ENCODE results near the gene G6PC3.
"Not testable (repeated sequence)": the region's sequence is repeated elsewhere in the genome, so short reads cannot be mapped to it uniquely, and the experiment has no call there.

Gene G6PC3

DNA sequence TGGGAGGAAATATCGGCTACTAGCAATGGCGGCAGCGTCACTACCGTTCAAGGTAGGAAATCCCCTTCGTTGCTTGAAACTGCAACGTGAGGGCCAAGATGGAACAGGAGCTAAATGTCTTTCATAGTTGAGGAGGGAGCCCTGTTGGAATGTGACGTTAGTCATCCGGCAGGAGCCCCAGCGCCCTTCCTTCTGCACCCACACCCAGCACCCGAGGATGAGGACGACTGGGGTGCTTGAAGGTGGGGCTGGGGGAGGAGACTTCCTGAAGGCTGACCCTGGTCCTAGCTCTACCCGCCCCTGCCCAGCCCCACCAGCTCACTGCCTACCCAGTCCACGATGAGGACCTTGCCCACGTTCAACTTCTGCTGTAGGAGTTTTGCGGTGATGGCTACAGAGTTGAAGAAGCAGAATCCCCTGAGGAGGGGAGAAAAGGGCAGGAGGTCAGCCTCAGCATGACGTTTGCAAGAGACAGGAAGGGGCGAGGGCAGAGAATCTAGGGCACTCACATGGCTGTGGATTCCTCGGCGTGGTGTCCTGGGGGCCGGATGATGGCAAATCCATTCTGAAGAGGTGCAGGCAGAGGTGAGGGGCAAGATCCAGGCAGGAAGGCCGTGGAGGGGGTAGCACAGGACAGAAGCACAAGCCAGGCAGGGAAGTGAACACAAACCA is 11.9 kb downstream of the G6PC3 start:
- no peak for DNase-seq (ENCODE audit: low read depth in 3 of 3, low spot score in 1 of 3)

DNA sequence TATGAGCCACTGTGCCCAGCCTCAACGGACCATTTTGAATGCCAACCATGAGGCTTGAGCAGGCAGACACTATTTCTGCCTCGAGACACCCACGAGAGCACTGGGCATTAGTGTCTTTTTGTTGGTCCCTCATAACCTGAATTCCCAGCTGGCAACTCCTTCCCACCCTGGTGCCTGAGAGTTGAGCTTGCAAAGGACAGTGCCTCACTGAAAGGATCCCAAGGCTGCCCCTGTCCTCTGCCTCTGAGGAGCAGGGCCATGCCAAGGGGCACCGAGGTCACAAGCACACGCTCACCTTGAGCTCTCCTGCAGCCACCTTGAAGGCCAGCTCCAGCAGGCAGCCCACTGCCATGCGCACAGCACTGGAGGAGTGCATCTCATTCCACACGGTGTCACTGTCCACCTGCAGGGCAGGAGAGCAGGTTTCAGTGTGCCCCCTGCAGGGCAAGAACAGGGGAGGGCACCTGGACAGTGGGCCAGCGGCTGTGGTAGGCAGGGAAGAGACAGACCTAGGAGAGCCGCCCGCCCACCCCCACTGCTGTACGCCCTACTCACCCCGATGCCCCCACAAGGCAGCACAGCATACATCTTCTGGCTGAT is 12.8 kb downstream of the G6PC3 start:
- DNase-seq (ENCODE audit: low read depth in 3 of 3, low spot score in 1 of 3): no peak

DNA sequence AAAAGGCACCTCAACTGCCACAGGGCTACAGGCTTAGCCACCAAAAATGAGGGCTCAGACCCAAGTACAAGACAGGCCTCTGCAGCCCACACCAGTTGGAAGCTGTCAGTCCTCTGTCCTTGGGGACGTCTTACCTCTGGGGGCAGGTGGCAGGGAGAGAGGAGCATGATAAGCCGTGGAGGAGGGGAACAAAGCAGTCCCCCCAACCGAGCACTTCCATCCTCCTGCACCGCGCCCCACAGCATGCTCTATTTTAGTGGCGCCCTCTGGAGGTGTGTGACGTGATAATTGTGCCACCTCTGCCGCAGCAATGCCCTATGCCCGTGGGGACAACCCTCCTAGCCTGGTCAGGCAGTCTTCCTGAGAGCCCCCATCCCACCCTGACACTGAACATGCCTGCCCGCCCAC is 13.6 kb downstream of the G6PC3 start:
- peak in 1 of 3 donors; percentile 18 for DNase-seq (ENCODE audit: low read depth in 3 of 3, low spot score in 1 of 3)

DNA sequence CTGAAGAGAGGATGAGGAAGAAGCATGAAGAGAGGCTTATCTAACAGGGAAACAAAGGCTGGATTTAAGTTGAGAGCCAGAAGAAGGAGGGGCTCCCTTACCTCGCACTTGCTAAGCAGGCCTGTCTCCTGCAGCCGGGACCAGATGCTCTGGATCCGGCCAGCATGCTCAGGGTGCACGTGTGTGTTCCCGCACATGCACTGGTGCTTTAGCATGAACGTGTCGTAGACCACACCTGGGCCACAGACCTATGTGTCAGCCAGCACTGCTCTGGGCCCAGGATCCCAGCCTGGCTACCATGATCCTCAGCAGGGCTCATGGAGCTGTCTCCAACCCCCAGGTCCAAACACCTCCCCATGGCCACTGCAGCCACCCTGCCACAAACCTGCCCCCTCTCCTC is 14.4 kb downstream of the G6PC3 start:
- DNase-seq (ENCODE audit: low read depth in 3 of 3, low spot score in 1 of 3): no peak

DNA sequence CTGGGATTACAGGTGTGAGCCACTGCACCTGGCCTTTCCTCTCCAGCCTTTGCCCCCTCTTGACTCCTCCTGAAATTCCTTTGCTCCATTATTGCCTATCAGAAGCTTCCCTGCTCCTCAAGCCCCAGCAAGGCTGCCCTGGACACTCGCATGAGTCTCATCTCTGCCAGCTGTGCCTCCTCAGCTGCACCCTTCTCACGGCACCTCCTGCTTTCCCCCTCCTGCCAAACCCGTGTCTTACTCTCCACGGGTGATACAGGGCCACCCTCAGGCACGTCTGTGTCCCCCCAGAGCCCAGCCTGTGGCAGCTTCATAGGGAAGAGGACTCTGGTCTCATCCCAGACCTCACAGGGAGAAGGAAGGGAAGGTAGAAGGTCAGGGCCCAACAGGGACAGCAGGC is 15.4 kb downstream of the G6PC3 start:
- DNase-seq (ENCODE audit: low read depth in 3 of 3, low spot score in 1 of 3): no peak

DNA sequence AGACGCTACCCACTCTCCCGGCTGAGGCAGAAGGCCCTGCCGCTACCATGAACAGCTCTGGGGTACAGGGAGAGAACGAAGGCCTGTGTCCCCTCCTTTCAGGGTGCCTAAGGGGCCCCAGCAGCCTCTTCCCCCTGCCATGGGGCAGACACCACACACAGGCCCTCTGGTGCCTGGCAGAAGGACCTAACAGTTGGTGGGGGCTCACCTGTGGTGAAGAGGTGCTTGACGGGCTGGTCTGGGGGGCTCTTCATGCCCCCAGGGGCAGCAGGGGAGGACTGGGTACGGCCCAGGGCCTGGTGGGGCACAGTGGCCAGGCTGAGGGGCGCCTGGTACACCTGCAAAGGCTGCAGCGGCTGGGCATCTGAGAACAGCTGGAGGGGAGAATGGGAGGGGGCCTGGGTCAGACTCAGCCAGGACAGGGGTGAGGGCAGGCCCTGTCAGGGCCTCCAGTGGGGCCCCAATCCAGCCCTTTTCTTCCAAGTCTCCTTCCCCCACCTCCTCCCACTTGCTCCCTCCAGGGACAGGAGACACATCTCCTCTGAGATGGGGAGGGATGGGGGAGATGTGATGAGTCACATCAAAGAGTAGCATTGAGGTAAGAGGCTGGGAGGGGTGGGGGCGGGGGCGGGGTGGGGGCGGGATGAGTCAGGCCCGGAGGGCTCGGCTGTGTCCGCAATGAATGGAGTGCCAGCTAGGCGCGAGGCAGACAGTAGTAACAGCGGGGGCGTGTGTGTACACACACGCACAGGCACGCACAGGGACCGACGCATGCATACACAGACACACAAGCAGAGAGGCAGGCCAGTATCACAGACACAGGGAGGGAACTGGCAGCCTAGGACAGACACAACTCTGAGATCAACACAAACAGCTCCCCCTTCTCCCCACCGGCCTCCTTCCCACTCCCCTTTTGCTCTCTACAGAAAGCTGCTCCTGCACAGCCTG is 16.1 kb downstream of the G6PC3 start:
- peak in 2 of 3 donors; percentile 33 to 49 for DNase-seq (ENCODE audit: low read depth in 3 of 3, low spot score in 1 of 3)

DNA sequence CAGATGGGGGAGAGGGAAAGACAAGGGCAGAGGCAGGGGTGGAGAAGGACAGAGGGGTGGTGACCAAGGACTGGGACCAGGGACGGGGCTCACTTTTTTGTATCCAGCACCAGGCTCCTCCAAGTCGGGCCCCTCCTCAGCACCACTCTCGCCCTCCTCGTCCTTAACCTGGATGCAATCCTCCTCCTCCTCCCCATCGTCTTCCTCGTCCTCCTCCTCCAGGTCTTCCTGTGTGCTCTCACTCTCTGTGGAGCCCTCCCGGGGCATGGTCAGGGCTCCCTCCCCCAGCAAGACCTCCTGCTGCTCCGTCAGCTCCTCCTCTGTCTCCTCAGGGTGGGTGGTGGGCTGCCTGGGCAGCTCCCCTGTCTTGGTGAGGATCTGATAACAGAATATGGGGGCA is 16.8 kb downstream of the G6PC3 start:
- DNase-seq (ENCODE audit: low read depth in 3 of 3, low spot score in 1 of 3): no peak

DNA sequence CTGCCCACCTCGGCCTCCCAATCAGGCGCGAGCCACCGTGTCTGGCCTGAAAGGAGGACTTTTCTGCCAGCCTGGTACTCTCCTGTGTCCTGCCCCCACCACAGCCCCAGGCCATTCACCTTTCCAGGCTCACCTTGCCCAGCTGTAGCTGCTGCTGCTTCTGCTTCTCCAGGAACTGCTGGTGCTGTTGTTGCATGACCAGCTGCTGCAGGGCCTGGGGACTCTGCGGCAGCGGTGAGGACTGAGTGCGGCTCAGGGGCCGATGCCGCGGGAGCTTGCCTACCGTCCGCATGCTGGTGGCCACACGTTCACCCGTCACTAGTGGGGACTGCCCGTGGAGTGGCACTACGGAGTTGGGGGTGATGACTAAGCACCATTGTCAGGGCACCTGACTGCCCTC is 17.7 kb downstream of the G6PC3 start:
- no peak for DNase-seq (ENCODE audit: low read depth in 3 of 3, low spot score in 1 of 3)

DNA sequence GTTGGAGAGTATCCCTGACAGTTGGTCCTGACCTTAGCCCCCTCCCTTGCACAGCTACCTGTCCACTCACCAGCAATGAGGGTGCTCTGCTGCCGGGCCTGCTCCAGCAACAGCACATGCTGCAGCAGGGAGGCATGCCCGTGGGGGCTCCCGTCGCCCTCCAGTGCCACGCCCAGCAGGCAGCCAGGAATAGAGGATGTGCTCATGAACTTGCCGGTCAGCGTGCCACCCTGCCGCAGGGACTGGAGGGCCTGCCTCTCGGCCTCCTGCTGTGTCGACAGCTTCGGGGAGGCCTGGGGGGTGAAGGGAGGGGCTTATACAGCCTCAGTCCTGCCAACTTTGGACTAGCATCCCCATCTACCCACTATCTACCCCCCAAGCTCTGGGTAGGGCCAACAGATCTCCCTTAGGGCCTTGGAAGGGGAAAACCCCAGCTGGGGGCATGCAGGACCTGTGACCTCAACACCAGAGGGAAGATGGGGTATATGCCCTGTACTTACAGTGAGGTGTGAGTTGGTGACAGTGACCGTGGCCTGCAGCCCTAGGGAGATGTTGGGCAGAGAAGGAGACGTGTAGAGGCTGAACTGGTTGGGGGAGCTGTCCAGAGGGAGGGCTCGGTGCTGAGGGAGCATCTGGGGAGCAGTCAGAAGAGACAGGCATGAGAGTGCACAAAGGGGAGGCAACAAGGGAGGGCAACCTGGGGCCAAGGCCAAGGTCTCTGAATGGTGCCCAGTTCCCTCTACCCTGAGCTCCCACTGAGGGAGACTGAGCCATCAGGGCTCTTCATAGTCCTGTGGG is 20.9 kb downstream of the G6PC3 start:
- no peak for DNase-seq (ENCODE audit: low read depth in 3 of 3, low spot score in 1 of 3)

DNA sequence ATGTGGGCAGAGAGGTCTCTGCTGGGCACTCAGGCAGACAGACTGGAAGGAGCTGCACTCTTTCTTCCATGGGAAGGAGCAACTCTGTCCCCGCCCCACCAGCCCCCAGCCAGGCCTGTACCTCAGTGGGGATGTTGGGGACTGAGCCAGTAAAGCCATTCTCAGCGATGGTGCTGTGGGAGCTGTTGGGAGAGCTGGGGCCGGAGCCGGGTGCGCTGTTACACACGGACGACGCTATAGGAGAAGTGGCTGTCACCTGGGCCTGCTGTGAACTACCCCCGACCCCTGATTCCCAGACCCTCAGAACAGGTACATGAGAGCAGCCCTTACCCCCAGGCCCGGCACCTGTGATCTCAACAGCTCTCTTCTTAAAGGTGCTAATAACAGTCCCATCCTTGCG is 21.5 kb downstream of the G6PC3 start:
- no peak for DNase-seq (ENCODE audit: low read depth in 3 of 3, low spot score in 1 of 3)

DNA sequence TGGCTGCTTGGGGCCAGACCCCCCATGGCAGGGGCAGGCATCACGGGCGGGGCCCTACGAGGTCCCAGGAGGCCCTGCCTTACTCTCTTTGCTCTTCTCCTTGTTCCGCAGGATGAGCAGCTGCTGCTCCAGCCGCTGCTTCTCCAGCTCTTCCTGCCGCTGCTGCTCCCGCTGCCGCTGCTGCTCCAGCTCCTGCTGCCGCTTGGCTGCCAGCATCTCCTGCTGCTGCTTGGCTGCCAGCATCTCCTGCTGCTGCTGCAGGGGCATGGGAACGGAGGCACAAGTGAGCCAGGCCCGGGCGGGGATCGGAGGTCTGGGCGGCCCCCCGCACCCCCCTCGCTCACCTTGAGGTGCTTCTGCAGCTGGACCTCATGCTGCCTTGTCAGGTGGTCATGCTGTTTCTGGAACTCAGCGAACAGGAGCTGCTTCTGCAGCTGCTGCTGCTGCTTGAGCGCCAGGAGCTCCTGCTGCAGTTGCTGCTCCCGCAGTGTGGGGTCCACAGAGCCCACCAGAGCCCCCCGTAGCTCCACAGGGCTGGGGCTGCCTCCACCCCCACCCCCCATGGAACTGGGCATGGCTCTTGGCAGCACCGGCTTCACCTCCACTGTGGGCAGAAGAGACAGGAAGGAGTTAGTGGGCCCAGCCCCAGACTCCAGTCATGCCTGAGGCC is 22.8 kb downstream of the G6PC3 start:
- DNase-seq (ENCODE audit: low read depth in 3 of 3, low spot score in 1 of 3): no peak

DNA sequence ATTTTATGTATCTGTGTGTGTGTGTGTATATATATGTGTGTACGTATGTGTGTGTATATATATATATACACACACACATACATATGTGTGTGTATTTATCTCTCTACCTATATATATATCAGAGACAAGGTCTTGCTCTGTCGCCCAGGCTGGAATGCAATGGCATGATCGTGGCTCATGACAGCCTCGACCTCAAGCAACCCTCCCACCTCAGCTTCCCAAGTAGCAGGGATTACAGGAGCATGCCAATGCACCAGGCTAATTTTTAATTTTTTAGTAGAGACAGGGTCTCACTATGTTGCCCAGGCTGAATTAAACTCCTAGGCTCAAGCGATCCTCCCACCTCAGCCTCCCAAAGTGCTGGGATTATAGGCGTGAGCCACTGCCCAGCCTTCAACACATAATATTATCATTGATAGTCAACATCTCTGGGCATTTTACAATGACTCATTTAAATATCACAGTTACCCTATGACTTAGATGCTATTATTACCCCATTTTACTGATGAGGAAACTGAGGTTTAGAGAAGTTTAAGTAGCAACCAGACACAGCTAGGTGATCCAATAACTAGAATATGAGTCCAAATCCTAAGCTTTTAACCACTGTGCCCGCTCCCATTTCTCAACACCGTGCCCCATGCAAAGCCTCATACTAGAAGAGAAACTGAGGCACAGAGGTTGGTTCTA is 24.3 kb downstream of the G6PC3 start:
- no peak for DNase-seq (ENCODE audit: low read depth in 3 of 3, low spot score in 1 of 3)

DNA sequence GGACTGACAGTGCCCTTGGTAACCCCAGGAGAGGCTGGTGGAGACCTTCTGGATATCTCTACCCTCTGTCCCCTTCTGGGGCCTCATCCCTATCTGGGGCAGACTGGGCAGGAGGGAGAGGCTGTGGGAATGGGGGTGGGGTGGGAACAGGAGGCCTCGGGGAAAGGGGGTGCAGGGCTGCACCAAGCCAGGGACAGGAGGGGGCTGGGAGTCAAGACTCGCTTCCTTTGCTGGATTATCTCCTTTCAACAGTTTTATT is 24.8 kb downstream of the G6PC3 start:
- no peak for DNase-seq (ENCODE audit: low read depth in 3 of 3, low spot score in 1 of 3)

DNA sequence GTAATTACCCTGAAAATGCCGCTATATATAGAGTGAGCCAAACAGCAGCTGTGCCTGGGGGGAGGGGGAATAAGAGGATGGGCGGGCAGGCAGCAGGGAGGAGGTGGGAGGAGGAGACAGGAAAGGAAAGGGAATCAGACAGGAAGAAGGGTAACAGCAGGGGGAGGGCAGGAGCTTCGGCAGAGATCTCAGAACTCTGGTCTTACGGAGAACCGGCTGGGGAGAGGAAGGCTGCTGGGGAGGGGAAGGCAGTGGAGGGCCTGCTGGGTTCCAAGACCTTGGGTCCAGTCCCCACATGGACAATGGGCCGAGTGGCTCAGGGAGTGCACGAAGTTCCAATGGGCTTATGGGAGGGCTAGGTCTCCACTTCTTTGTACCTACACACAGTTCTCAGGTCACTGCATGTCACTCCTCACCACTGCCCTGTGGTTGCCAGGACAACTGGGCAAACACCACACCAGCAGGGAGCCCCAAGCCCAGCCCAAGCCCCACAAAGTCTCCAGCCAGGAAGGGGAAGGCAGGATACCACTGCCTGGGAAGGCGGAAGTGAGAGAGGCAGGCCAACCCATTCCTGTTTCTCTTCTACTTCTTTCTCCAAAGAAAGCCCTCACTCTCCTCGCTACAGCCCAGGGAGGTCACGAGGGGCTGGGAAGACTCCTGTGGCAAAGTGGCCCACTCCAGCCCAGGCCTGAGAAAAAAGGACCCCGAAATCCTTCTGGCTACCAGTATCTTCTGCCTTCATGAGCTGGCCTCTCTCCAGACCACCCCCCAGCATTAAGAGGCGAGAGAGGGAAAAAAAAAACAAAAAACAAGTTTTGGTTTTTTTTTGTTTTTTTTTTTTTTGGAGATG is 25.3 kb downstream of the G6PC3 start:
- DNase-seq (ENCODE audit: low read depth in 3 of 3, low spot score in 1 of 3): no peak

DNA sequence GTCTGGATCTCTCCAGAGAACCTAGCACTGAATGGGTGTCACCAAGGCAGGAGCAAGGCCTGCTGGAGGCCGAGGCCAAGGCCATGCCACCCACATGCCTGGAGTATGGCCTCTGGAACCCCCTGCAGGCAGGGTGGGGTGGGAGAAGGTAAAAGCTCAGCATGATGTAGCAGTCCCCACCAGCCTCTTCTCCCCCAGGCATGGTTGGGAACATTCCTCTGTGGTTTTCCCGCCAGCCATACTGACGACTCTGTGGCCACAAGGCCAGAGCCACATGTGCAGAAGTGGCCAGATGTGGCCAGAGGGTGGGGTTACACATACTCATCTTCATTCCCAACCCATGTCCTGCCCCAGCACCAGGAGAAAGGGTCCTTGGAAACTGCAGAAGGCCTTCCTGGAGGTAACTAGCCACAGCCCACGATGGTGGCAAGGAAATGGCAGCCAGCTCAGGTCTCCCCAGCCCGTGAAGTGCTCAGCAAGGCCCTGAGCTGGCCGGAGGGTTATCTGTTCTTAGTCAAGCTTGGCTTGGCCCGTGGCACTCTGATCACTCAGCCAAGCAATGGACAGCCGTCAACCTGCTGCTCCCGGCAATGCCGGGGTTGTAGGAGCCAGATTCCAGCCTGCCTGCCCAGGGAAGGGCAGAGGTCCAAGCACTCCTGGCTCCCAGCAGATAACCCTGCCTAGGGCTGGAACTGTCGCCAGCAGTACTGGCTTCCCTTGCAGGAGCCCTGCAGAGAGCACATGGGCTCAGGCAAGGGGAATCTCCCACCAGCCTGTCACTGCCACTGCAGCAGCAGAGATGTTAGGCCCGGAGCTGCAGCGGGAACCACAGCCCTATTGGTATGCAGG is 26.8 kb downstream of the G6PC3 start:
- DNase-seq (ENCODE audit: low read depth in 3 of 3, low spot score in 1 of 3): no peak

DNA sequence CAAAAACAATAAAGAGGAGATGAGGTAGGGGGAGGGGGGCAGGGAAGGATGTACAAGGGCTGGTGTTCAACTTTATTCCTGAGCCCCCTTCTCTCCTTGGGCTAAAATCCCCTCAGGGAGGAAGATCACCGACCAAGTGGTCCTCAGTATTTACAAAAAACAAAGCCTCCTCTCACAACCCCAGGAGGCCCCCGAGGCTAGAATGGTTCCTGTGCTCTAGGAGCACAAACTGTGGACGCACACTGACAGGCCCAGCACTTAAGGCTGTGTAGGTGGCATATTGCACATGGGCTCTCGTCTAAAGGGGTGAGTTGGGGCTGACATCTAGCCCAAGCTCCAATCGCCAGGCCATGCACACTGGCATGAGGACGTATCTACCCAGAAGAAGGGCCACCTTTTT is 31.3 kb downstream of the G6PC3 start:
- not testable (repeated sequence) for DNase-seq (ENCODE audit: low read depth in 3 of 3, low spot score in 1 of 3)

DNA sequence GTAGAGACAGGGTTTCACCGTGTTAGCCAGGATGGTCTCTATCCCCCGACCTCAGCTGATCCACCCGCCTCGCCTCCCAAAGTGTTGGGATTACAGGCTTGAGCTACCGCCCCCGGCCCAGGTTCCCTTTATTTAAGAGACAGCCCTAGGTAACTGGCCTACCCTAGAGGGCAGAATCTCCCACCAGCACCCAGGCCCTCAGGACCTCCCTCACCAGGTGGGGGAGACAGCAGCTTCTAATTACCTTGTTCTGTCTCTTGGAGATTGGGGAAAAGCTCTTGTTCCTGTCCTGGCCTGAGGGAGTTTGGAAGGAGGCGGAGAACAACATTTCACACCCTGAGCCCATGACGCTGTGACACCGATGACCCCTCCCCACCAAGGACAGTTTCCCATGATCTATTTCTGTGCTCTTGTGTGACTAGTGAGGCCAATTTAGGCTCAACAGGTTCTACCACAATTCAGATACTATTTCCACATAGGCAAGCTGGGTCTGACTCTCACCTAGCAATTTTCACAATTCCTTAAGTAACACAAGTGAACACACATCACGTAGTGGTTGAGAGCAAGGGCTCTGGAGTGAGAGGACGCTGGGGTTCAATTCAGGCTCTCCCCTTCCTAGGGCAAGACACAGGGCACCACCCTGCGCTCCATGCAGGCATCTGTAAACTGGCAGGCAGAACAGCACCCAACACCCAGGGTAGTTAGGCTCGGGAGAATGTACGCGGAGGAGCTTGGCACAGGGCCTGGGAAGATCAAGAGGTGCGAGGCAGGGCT is 32.5 kb downstream of the G6PC3 start:
- no peak for DNase-seq (ENCODE audit: low read depth in 3 of 3, low spot score in 1 of 3)

DNA sequence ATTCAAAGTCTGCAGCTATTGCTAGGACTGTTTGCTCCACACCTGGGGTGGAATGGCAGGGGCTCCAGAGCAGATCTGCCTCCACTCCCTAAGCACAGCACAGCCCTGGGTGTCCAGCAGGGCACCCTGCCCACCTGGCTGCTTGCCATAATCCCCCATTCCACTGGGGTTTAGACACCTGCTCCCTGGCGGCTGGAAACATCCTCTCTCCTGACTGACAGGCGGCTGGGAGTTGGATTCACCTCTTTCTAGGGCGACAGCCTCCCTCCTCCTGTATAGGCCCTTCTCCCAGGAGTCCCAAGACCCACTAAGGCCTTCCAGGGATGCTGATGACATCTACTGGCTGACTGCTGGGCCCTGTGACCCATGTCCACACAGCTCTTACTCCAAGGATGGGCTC is 34.9 kb downstream of the G6PC3 start:
- DNase-seq (ENCODE audit: low read depth in 3 of 3, low spot score in 1 of 3): no peak

Measured in stimulated activated CD4-positive, alpha-beta T cell treated with anti-CD3 and anti-CD28 coated beads, TNF-alpha, amount 100 ng/mL, for 1 hour (primary cell).